HUDEP-2 (cell line): ENCODE measurements around the gene SLC9A7.

Experiments used
- DNase-seq, 76 experiments: peaks; one replicate each; lab custom pipeline; 2025; ENCODE audit not compliant: unreplicated experiment in 76 of 76; lab: John Stamatoyannopoulos, UW

The SLC9A7 gene

GRCh38 chrX:46577221-46578005 is 181.5 kb downstream of the SLC9A7 start:
- no peak for DNase-seq

- DNase-seq = no peak
These were observed 182.5 kb downstream of the SLC9A7 start for GRCh38 chrX:46576458-46576857.

DNA sequence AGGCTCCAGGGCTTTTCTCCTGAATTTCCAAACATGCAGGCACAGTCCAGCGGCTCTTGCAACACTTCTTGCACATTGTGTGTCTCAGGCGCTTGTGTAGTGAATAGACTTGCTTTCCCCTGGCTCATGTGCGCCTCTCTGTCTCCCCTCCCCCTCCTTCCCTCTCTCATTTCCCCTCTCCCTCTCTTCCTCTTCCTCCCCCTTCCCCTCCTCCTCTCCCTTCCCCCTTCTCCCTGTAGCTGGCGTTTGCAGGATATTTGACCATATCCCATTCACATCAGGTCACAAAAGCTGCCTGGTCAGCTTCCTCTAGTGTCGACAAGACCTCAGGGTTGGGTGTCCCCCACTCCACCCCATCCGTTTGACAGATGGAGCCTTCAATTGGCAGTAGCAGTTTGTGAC is 182.9 kb downstream of the SLC9A7 start:
- peak in 1 of 76 experiments; percentile 0 for DNase-seq

DNA sequence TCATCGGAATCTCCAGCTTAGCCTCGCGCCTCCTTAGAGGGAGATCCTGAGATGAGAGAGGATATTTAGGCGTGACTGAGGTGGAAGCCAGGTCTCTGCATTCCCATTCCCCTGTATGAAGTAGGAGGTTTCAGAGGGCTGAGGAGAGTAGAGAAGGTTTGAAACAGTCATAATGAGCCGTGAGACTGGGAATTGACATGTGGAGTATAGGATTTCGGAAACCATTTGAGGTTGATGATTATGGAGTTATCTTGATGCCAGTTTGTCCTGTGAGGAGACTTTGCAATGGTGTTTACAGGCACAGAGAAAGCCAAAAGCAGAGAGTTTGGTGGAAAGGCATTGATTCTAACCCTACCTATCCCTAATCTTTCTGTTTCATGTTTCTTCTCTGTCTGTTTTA is 183.3 kb downstream of the SLC9A7 start:
- DNase-seq = no peak

GRCh38 chrX:46574774-46575381 is 184.0 kb downstream of the SLC9A7 start:
- peak in 10 of 76 experiments; percentile 1 to 16 (median 2) for DNase-seq

DNA sequence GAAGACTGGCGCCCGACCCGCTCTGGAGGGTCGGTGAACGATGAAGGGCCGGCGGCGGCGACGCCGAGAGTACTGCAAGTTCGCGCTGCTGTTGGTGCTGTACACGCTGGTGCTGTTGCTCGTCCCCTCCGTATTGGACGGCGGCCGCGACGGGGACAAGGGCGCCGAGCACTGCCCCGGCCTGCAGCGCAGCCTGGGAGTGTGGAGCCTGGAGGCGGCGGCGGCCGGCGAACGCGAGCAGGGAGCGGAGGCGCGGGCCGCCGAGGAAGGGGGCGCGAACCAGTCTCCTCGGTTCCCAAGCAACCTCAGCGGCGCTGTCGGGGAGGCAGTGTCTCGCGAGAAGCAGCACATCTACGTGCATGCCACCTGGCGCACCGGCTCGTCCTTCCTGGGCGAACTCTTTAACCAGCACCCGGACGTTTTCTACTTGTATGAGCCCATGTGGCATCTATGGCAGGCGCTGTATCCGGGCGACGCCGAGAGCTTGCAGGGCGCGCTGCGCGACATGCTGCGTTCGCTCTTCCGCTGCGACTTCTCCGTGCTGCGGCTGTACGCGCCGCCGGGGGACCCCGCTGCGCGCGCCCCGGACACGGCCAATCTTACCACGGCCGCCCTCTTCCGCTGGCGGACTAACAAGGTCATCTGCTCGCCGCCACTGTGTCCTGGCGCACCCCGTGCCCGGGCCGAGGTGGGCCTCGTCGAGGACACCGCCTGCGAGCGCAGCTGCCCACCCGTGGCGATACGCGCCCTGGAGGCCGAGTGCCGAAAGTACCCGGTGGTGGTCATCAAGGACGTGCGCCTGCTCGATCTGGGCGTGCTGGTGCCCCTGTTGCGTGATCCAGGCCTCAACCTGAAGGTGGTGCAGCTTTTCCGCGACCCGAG is 184.8 kb downstream of the SLC9A7 start:
- DNase-seq = peak in 30 of 76 experiments; percentile 0 to 42 (median 7)

DNA sequence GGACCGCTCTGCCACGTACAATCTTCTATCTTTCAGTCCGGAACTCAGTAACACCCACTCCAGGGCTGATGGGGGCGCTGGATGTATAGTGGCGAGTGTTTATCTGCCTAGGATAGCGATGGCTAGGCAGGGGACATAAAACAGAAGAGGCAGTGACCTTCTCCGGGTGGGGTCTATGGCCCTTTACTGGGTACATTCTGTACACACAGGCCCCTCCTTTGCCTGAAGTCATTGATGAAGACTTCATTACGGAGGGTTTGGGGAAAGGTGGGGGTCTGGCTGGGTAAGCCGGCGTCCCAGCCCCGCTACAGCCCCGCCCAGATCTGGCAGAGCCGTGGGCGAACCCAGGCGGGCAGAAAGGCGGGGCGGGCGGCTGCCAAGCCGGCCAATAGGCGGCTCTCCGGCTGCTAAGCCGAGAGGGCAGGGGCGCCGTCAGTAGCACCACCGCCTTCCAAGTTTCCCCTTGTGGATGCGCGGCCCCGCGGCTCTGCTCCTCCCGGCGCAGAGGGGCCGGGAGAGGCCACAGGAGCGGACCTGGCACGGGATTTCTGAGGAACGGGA is 185.5 kb downstream of the SLC9A7 start, which contains the start of gene CHST7:
Gene CHST7, plus strand, starts transcription at position 435 of the 561 bp plus-strand sequence. CDS start 167 bp downstream, outside the sequence.
- DNase-seq = peak in 65 of 76 experiments; percentile 0 to 70 (median 27)

DNA sequence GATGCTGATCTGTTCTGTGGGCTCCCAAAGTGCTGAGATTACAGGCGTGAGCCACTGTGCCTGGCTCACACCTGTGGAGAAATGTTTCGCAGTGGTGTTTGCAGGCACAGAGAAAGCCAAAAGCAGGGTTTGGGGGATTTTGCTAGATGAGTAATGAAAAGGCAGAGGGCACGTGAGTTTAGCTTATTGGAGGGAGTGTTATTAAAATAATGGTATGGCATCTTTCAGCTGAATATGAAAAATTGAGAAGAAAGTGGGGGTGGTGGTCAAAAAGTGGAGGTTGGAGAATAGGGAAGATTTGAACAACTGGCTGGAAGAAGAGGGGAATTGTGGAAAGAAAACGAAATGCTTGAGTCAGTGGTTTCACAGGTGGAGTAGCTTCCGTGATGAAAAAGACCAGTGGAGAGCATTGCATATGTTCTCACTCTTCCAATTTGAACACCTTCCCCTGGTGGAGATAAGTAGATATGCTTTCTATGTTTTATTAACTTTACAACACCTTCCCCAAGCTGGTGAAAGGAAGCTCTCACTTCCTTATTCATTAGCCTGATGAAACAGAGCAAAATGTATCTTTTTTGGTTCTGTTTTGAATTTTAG is 186.5 kb downstream of the SLC9A7 start:
- DNase-seq = no peak

GRCh38 chrX:46571423-46572339 is 187.2 kb downstream of the SLC9A7 start:
- DNase-seq = no peak

GRCh38 chrX:46569621-46570020 is 189.3 kb downstream of the SLC9A7 start:
- DNase-seq = no peak

- no peak for DNase-seq
These were observed 191.5 kb downstream of the SLC9A7 start for GRCh38 chrX:46567388-46567787.

DNA sequence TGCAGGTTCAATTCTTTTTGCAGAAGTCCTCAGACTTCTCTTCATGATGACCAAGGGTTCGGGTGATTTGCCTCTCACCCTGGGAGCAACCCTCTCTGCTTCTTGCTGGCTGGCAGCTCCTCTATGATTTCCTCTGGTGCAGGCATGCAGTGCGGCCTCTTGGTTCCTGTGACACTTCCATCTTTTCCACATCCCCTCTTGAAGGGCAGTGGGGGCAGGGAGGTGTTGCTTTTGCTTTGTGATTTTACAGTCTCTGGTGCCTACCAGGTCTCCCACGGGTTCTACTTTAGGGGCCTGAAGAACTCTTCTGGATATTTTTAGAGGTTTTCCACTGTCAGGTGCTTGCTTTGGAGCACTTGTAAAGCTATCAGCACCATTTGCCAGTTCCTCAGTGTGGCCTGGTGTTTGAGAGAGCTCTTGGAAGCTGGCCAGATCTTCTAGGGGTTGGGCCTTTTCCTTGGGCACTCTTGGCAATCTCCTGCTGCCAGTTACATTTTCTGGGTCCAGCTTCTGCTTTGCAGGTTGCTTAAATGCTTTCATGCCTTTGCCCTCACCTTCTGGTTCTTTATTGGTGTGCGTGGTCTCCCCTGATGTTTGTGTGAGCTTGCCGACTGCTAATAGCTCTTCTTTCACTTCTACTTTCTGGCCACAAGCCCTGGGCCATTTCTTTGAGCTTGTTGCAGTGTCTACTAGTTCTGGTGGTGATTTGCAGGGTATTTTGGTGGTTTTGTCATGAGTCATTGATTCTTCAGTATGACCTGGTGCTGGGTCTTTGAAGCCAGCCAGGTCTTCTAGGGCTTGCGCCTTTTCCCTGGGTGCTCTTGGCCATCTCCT is 196.9 kb downstream of the SLC9A7 start:
- peak in 59 of 76 experiments; percentile 0 to 59 (median 25) for DNase-seq

DNA sequence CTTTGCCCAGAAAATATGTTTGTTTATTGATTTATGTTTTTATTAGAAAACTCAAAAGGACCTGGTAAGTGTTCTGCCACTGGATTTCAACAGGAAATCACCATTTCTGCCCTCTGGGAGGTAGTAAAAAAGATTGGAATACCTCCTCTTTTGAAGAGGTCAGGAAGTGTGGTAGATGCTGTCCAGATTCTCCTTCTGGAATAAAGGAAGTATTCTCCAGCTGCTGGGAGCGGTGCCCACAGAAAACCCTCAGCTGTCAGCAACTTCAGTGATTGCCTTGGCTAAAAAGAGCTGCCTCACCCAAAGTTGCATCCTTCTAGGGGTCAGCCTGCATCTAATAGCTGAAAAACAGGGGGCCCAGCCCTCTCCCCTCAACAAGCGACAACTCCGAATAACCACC is 199.9 kb downstream of the SLC9A7 start:
- no peak for DNase-seq

- DNase-seq = no peak
These were observed 204.0 kb downstream of the SLC9A7 start for GRCh38 chrX:46554942-46555341.

DNA sequence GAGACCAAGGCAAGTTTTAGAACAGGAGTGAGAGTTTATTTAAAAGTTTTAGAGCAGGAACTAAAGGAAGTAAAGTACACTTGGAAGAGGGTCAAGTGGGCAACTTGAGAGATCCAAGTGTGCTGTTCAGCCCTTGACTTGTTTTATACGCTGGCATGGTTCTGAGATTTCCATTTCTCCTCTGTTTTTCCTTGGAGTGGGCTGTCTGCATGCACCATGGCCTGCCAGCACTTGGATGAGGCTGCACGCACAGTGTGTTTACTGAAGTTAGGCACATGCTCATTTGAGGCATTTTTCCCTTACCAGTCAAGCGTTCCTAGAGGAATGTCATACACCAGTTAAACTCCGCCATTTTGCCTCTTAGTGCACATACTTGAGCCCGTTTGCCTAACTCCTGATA is 205.0 kb downstream of the SLC9A7 start:
- DNase-seq = no peak

DNA sequence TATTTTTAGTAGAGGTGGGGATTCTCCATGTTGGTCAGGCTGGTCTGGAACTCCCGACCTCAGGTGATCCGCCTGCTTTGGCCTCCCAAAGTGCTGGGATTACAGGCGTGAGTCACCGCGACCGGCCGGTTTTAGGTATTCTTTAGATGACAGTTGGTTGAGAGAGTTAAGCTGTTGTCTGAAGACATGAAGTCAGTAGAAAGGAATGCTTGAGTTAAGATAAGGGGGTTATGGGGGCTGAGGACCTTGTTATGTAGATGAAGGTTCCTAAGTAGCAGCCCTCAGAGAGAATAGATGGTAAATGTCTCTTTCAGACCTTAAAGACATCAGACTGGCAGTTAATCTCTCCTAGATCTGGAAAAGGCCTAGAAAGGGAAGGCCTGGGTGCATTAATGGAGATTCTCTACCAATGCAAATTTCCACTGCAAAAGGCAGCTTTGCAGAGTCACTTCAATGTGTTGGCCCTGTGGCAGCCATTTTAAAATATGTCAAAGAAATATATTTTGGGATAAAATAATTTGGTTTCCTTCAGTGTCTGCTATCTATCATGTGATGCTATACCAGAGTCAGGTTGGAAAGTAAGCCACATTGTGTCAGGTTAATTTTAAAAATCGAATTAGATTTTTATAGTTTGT is 207.3 kb downstream of the SLC9A7 start:
- DNase-seq = no peak

GRCh38 chrX:46549914-46550313 is 209.0 kb downstream of the SLC9A7 start:
- no peak for DNase-seq
